ENCODE data around the gene SH3D19. TPM values are rescaled to one million over a fixed set of nuclear protein-coding genes. Genes with fewer than 3 reads are reported as not detected.
A peak's percentile ranks its signal among the peaks of the same experiment; 100 is the strongest.

The SH3D19 gene
- total and polyA plus RNA-seq, 4 donors, result 22.1 to 69.2 (median 50.8) TPM

- peaks cover 0 to 28% (median 3%) of the 10 kb centered on the region in 5 donors for H3K4me1 ChIP-seq (ENCODE audit: control insufficient read depth in 5 of 5, insufficient read depth in 5 of 5, low read length in 5 of 5)
- DNase-seq (peak in 1 of 3 donors; percentile 26), ATAC-seq (ENCODE audit: insufficient read depth, low FRiP score) (no peak)
- WGBS, 2 donors, result 95 to 96% methylated on average over 1 of the region's 1 CpG
- no peak for TF ChIP-seq CTCF (IDR thresholded peaks at IDR 0.05; ENCODE audit: control extremely low read depth, extremely low read depth)
- no peak overlapping the region for H3K27ac ChIP-seq (ENCODE audit: low read depth in 1 of 2, low read length in 1 of 2)
- H3K9me3 ChIP-seq (ENCODE audit: control insufficient read depth in 4 of 4, insufficient read depth in 3 of 4, low read length in 3 of 4), result no peaks in the 10 kb centered on the region
- H3K36me3 ChIP-seq (ENCODE audit: control insufficient read depth in 4 of 4, insufficient read depth in 4 of 4, low read length in 4 of 4), result peaks cover 3 to 10% (median 8%) of the 10 kb centered on the region in 4 donors
- H3K27me3 ChIP-seq (ENCODE audit: control insufficient read depth in 3 of 3, insufficient read depth in 3 of 3, low read length in 2 of 3), result no peaks in the 10 kb centered on the region
- no peak overlapping the region for H3K4me3 ChIP-seq
- peak overlapping the region in 1 of 2 donors; percentile 55 for H3K9ac ChIP-seq (ENCODE audit: insufficient read depth in 1 of 2, low read length in 2 of 2)
Observed at GRCh38 chr4:151163855-151164254, 161.6 kb downstream of the SH3D19 start.

- no peak for TF ChIP-seq CTCF (IDR thresholded peaks at IDR 0.05; ENCODE audit: control extremely low read depth, extremely low read depth)
- ATAC-seq (ENCODE audit: insufficient read depth, low FRiP score) (no peak), DNase-seq (no peak)
- Histone ChIP-seq H3K27me3 (ENCODE audit: control insufficient read depth in 3 of 3, insufficient read depth in 3 of 3, low read length in 2 of 3) (no peaks in the 10 kb centered on the region), H3K4me1 (ENCODE audit: control insufficient read depth in 5 of 5, insufficient read depth in 5 of 5, low read length in 5 of 5) (peaks cover 0 to 2% (median under 1%) of the 10 kb centered on the region in 5 donors), H3K9me3 (ENCODE audit: control insufficient read depth in 4 of 4, insufficient read depth in 3 of 4, low read length in 3 of 4) (no peaks in the 10 kb centered on the region), H3K27ac (ENCODE audit: low read depth in 1 of 2, low read length in 1 of 2) (no peak overlapping the region), H3K4me3 (no peak overlapping the region), H3K9ac (ENCODE audit: insufficient read depth in 1 of 2, low read length in 2 of 2) (no peak overlapping the region), H3K36me3 (ENCODE audit: control insufficient read depth in 4 of 4, insufficient read depth in 4 of 4, low read length in 4 of 4) (peaks cover 5 to 12% (median 10%) of the 10 kb centered on the region in 4 donors)
- WGBS, 2 donors, result 94 to 95% methylated on average over 1 of the region's 1 CpG
Observed at GRCh38 chr4:151158979-151159378, 166.4 kb downstream of the SH3D19 start.

DNA sequence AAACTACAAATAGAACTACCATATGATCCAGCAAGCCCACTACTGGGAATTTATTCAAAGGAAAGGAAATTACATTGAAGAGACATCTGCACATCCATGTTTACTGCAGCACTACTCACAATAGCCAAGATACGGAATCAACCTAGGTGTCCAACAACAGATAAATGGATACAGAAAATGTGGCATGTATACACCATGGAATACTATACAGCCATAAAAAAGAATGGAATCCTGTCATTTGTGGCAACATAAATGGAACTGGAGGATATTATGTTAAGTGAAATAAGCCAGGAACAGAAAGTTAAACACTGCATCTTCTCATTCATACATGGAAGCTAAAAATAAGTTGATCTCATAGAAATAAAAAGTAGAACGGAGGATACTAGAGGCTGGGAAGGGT, 167.9 kb downstream of the SH3D19 start:
- 95 to 96% methylated on average over 2 of the region's 2 CpGs for WGBS, 2 donors
- no peak for DNase-seq
- TF ChIP-seq CTCF (IDR thresholded peaks at IDR 0.05; ENCODE audit: control extremely low read depth, extremely low read depth), result no peak
- Histone ChIP-seq H3K36me3 (ENCODE audit: control insufficient read depth in 4 of 4, insufficient read depth in 4 of 4, low read length in 4 of 4) (peaks cover 2 to 12% (median 5%) of the 10 kb centered on the region in 4 donors), H3K9me3 (ENCODE audit: control insufficient read depth in 4 of 4, insufficient read depth in 3 of 4, low read length in 3 of 4) (no peaks in the 10 kb centered on the region), H3K27ac (ENCODE audit: low read depth in 1 of 2, low read length in 1 of 2) (no peak overlapping the region), H3K9ac (ENCODE audit: insufficient read depth in 1 of 2, low read length in 2 of 2) (no peak overlapping the region), H3K4me3 (no peak overlapping the region), H3K4me1 (ENCODE audit: control insufficient read depth in 5 of 5, insufficient read depth in 5 of 5, low read length in 5 of 5) (no peaks in the 10 kb centered on the region), H3K27me3 (ENCODE audit: control insufficient read depth in 3 of 3, insufficient read depth in 3 of 3, low read length in 2 of 3) (no peaks in the 10 kb centered on the region)
- no peak for ATAC-seq (ENCODE audit: insufficient read depth, low FRiP score)

DNA sequence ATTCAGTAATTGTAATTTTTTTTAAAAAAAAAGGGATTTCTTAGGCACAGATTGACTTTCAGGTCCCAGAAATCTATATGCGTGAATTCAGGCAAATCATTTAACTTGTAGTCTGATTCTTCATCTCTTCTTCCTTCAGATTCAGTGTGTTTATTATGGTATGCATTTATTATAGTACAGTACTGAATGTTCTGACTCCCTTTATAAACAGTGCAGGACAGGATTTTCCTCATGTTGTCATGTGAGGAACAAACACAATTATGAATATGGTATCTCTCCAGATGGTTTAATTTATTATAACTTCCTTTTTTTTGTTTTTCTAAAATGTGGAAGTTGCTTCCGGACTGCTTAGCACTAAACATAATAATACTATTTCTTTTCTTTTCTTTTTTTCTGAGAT, 171.8 kb downstream of the SH3D19 start:
- Histone ChIP-seq H3K9me3 (ENCODE audit: control insufficient read depth in 4 of 4, insufficient read depth in 3 of 4, low read length in 3 of 4) (no peaks in the 10 kb centered on the region), H3K27ac (ENCODE audit: low read depth in 1 of 2, low read length in 1 of 2) (no peak overlapping the region), H3K9ac (ENCODE audit: insufficient read depth in 1 of 2, low read length in 2 of 2) (no peak overlapping the region), H3K4me3 (no peak overlapping the region), H3K4me1 (ENCODE audit: control insufficient read depth in 5 of 5, insufficient read depth in 5 of 5, low read length in 5 of 5) (peaks cover 0 to 8% (median 0%) of the 10 kb centered on the region in 5 donors), H3K36me3 (ENCODE audit: control insufficient read depth in 4 of 4, insufficient read depth in 4 of 4, low read length in 4 of 4) (peaks cover 0 to 9% (median 8%) of the 10 kb centered on the region in 4 donors), H3K27me3 (ENCODE audit: control insufficient read depth in 3 of 3, insufficient read depth in 3 of 3, low read length in 2 of 3) (no peaks in the 10 kb centered on the region)
- no peak for ATAC-seq (ENCODE audit: insufficient read depth, low FRiP score)
- 52 to 55% methylated on average over 2 of the region's 2 CpGs for WGBS, 2 donors
- no peak for TF ChIP-seq CTCF (IDR thresholded peaks at IDR 0.05; ENCODE audit: control extremely low read depth, extremely low read depth)
- peak in 1 of 3 donors; percentile 14 for DNase-seq

Data from lung (tissue), 12 donors.